Adrenal gland (tissue), 5 donors: ENCODE measurements around the gene MTNR1A.
"Not testable (repeated sequence)": the region's sequence is repeated elsewhere in the genome, so short reads cannot be mapped to it uniquely, and the experiment has no call there.

Experiments
- POLR2A ChIP-seq, 2 donors: fragments of 450-650 bp; IDR thresholded peaks; one replicate each; pipeline ENCODE4 v1.6.1; 2017; ENCODE audit warnings: antibody characterized with exemption in 2 of 2, mild to moderate bottlenecking in 2 of 2, moderate library complexity in 1 of 2
- TF ChIP-seq, protein P1 (sequence below), 6 experiments: fragments of 450-650 bp in 4 of 6; fragments of 200-600 bp in 2 of 6; sonication (generic) in 1 of 6; IDR thresholded peaks; 1 replicate in 5 of 6; 2 replicates in 1 of 6; pipeline versions ENCODE4 v1.5.1 to v1.8.0; 2016 to 2021; ENCODE audit warnings: antibody characterized with exemption in 6 of 6, mild to moderate bottlenecking in 2 of 6, moderate library complexity in 1 of 6
- donor health status: DM: no; HTN: no; CAD: no.

DNA sequence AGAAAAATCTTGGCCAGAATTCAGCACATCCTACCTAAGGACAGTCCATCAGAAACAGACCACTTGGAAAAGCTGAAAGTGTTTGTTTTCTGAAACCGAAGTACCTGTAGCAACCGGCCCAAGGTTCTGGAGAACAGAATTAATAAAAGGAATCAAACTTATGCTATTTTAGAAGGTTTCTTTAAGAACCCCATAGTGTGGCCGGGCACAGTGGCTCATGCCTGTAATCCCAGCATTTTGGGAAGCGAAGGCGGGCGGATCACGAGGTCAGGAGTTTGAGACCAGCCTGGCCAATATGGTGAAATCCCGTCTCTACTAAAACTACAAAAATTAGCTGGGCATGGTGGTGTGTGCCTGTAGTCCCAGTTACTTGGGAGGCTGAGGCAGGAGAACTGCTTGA lies 50.6 kb downstream of the MTNR1A start:
- TF ChIP-seq, protein P1, sequence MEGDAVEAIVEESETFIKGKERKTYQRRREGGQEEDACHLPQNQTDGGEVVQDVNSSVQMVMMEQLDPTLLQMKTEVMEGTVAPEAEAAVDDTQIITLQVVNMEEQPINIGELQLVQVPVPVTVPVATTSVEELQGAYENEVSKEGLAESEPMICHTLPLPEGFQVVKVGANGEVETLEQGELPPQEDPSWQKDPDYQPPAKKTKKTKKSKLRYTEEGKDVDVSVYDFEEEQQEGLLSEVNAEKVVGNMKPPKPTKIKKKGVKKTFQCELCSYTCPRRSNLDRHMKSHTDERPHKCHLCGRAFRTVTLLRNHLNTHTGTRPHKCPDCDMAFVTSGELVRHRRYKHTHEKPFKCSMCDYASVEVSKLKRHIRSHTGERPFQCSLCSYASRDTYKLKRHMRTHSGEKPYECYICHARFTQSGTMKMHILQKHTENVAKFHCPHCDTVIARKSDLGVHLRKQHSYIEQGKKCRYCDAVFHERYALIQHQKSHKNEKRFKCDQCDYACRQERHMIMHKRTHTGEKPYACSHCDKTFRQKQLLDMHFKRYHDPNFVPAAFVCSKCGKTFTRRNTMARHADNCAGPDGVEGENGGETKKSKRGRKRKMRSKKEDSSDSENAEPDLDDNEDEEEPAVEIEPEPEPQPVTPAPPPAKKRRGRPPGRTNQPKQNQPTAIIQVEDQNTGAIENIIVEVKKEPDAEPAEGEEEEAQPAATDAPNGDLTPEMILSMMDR (IDR thresholded peaks at IDR 0.05), result not testable (repeated sequence)
- TF ChIP-seq POLR2A (IDR thresholded peaks at IDR 0.05), result not testable (repeated sequence)
